Left renal pelvis (tissue), 4 donors: Measurements from ENCODE around the gene GOLGA1. TPM values are rescaled to one million over a fixed set of nuclear protein-coding genes. Genes with fewer than 3 reads are reported as not detected.
"Not testable (repeated sequence)": the region's sequence is repeated elsewhere in the genome, so short reads cannot be mapped to it uniquely, and the experiment has no call there.

Experiments
- DNase-seq, 4 donors: peaks; one replicate each; pipeline ENCODE4 v3.0.0-alpha.2; 2013; ENCODE audit warnings: low read depth in 4 of 4, low spot score in 3 of 4
- polyA plus RNA-seq, 4 donors: library from polyadenylated mRNA; unstranded; fragments of 120-200 nt; gene quantifications; one replicate each; pipeline ENCODE4 v1.2.1, GENCODE V29; 2013; ENCODE audit not compliant: insufficient read length in 4 of 4

Gene GOLGA1
- polyA plus RNA-seq, 4 donors: 12.8 to 19.3 (median 16.4) TPM

DNA sequence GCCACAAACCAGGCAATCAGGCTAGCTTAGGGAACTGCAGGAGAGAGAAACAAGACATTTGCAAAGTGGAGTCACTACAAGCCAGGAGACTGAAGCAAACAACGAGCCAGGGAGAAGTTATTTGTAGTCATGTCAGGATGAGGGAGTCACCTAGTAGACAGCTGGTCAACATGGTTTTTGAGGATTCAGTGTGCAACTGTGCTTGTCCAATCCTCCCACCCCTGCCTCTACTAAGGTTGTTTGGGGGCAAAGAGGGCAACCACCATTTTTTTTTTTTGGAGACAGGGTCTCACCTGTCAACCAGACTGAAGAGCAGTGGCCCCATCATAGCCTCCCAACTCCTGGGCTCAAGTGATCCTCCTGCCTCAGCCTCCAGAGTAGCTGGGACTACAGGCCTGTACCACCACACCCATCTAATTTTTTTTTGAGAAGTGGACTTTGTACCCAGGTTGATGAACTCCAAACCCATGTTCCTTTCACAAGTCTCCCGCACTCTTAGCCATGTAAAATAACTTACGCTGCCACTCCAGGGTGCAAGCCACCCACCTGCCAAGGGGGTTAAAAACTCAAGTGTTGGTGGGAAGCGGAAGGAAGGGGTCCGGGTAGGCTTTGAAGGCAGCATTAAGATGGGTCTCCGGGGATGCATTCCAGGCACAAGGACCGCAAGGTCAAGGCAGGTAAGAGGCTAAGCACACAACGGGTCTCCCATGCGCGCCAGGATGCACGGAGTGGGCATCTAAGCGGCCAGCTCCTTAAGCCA lies 80.1 kb downstream of the GOLGA1 start:
- no peak for DNase-seq

DNA sequence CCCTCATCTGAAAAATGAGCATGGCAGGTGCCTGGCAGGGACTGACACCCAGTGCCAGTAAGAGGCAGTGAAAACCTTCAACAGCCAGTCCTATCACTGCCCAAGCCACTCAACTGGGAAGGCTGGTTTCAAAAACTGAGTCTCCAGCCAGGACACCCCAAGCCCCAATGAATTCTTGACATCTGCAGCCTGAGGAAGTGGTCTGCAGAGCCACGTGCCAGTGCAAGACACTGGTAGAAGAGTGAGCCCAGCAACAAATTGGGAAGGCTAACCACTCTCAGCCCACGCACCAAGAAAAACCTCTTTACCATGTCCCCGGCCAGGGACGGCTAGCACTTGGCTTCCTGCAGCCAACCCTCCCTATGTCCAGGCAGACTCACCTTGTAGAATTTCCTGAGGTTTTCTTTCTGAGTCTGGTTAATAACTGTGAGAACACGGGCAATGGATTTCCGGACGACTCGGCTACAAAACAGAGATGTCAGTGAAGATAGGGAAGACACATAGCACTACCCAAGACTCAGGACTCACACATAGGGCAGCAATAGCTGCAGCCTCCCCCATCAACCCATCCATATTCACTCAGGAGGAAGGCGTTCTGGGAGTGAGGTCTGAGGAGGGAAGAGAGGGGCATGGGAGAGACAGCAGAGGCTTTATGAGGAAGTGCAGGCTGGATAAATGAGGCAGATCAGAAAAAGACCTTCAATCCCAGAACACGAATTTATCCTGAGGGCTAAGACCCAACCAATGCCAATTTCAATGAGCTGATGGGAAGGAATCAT lies 80.9 kb downstream of the GOLGA1 start:
- DNase-seq: no peak

DNA sequence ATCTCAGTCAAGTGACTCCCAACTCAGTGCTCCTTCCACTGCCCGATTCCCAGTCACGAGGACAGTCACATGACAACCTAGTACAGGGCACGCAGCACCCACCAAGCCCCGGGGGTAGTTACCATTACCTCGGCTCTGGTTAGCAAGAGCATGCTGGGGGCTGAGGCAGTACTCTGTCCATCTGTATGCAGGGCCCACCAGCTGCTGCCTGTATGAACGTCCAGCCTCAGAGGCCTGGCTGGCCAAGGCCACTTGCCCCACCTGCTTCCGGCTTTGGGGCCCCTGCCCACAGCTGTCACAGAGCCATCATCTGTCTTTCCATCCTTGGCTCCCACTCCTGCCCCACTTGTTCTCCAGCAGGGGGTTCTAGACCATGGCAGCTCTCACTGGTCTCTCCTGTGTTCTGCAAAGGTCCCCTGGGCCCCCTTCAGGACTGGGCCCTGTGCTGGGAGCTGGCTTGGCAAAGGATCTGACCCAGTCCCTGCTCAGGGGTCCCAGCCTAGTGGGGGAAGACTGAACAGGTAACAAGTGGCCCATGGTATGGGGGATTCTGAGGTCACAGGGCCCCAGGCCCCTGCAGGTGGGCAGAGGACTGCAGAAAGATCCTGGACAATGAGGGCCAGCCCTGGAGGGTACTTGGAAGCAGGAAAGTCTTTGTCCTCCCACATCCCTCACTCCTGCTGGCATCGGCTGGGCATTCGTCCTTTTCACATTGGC lies 82.4 kb downstream of the GOLGA1 start:
- no peak for DNase-seq

DNA sequence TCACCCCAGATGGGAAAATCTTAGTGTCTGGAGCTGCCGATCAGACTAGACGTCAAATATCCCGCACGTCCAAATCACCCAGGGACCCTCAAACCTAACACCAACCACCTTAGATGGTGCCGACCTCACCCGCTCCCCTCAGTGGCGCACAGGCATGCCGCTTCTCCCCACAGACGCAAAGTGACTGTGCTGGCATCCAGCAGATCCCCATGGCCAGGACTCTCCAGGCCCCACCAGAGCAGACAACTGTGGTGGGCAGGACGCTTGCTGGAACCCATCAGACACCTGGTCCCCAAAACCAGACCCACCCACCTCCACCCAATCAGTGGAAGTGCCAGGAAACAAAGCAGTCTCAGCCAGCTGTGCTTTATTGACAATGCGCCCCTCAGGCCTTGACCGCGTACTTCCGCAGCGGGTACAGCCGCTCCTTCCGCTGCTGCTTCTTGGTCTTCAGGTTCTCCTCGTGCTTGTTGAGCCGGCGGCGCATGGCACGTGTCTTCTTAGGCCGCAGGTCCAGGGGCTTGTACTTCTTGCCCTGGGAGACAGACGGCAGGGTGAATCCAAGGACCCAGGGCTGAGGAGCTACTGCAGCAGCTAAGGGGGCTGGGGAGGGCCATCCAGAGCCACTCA lies 83.2 kb downstream of the GOLGA1 start:
- DNase-seq: no peak

DNA sequence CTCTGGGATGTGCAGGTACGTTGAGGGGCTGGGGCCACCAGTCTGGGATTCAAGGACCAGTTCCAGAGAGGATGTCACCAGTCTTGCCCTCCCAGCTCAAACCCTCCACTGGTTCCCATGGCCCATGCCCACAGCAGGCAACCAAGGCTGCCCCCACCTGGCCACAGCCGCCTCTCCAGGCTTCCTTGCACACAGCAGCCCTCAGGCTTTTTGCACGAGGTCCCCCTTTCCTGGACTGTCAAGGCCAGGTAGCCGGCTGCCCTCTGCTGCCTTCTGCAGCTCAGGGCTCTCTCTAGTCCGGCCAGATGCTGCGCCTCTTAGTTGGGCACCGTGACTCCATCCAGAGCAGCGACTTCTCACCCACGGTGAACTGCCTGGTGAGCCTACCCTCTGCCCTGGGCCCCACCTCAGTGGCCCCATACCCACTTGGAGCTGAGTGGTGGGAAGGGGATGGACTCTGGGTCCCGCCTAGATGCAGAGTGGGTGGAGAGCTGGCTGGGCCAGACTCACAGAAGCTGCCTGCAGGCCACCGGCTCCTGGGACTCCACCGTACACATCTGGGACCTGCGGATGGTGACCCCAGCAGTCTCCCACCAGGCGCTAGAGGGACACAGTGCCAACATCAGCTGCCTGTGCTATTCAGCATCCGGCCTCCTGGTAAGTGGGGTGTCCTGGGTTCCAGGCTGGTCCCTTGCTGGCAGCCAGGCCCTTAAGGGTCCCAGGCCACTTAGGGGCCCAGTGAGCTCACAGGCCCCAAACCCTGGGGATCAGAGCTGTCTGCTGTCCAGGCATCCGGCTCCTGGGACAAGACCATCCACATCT lies 84.7 kb downstream of the GOLGA1 start:
- no peak for DNase-seq

DNA sequence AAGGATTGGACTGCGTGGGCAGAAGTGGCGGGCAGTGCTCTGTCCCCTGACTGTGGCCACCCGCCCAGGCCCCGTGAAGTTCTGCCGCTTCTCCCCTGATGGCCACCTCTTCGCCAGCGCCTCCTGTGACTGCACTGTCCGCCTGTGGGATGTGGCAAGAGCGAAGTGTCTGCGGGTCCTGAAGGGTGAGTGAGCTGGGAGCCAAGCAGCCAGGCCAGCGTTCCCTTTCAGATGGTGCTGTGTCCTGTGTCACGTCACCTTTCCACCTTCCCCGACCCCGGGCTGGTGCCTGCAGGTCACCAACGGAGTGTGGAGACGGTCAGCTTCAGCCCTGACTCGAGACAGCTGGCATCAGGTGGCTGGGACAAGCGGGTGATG lies 85.3 kb downstream of the GOLGA1 start:
- no peak for DNase-seq

DNA sequence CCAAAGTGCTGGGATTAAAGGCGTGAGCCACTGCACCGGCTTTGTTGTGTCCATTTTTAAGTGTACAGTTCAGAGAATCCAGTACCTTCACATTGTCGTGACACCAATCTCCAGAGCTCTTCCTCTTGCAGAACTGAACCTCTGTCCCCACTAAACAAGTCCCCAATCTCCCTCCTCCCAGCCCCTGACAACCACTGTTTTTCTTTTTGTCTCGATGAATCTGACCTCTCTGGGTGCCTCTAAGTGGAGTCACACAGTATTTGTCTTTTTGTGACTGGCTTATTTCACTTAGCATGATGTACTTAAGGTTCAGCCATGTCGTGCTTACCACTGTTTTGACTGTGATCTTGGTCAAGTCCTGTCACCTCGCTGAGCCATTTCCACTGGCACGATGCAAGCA lies 86.1 kb downstream of the GOLGA1 start:
- DNase-seq: no peak

DNA sequence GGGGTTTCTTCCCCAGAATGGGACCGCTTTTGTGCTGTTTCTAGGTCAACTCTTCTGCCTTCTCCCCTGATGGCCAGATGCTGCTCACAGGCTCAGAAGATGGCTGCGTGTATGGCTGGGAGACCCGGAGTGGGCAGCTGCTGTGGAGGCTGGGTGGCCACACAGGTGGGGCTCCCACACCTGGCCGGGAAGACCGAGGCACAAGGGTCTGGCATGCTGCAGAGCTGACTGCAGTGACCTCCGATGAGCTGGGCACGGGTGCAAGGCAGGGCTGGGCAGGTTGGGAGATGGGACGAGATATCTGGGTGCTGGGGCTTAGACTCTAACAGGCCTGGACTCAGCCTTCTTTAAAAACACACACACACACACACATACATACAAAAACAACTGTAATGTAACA lies 86.7 kb downstream of the GOLGA1 start:
- no peak for DNase-seq

DNA sequence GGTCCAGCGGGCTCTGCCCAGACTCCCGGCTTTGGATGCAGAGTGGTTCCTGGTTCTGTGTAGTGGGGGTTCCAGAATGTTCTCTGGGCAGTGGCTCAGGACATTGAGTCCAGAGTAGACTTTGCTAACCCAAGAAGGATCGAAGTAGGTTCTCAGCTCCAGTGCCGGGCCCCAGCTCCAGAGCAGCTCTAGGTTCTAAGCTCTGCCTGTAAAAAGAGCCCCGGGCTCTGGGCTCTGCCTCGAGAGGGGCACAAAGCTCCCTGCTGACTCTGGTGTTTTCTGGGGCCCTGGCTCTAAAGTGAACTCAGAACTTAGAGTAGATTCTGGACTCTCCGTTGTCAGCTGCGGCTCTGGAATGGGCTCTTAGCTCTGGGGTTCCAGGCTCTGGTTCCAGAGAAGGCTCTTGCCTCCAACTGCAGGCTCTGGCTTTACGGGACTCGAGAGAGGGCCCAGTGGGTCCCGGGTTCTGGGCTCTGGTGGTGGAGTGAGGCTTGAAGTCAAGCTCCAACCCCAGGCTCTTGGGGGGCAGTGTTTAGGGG lies 87.2 kb downstream of the GOLGA1 start:
- DNase-seq: no peak

DNA sequence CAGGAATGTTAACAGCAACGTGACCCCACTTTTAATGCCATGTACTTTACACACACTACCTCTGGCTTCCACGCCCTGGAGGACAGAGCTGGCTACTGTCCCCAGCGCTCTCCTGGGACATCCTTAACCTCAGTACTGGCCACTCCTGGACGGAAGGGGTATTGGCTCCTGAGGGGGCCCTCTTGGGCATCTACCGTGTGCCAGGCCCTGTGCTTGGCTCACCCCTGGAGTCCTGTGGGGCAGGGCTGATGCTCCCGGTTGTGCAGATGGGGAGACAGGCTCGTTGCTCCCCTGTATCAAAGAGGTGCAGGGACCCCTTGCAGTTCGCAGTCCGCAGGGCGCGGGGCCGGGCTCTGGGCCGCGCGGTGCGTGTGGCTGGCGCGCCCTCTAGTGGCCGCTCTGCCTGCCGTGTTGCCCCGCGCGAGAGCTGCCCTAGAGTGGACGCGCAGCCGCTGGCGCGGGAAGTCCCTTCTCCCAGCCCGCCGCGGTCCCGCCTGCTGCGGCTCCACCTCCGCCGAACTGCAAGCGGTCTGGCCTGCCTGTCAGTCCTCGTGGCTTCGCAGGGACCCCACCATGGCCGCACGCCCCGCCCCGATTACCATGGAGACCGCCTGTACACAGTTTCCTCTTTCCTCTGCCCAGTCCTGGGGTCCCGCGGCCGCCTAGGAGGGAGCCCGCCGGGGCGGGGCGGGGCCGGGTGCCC lies 87.9 kb downstream of the GOLGA1 start, which contains the start of gene WDR38:
TSS of gene WDR38 (plus strand) at position 632 of the 703 bp plus-strand sequence. CDS start 72 bp downstream, outside the sequence.
- peak in 1 of 4 donors; percentile 29 for DNase-seq

DNA sequence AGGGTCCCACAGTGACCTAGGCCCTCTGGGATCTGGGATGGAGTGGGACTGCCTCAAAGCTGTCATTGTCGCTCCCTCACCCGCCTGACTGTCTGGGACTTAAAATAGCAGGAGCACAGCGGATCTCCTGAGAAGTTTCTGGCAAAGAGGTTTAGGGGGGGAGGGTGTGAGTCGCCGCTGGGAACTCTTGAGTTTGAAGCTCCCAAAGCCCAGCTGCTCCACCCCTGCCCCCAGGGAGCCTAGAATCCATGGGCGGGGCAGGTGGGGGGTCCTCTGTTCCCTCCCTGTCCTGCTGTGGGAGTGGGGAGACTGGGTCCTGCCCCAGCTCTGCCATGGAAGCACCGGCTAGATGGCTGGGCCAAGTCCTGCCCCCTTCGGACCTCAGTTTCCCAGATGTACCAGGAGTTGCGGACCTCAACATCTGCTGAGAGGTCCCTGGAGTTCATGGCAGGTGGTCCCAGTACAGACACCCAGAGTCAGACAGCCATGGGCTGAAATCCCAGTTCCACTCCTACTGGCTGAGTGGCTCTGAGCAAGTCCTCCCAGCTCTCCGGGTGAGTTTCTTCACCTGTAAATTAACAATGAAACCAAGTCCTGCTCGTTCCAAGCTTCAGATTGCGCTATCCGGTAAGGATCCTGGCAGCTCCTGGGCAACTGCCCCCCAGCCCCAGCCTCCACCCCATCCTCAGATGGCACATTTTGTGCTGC lies 88.6 kb downstream of the GOLGA1 start:
- DNase-seq: no peak

DNA sequence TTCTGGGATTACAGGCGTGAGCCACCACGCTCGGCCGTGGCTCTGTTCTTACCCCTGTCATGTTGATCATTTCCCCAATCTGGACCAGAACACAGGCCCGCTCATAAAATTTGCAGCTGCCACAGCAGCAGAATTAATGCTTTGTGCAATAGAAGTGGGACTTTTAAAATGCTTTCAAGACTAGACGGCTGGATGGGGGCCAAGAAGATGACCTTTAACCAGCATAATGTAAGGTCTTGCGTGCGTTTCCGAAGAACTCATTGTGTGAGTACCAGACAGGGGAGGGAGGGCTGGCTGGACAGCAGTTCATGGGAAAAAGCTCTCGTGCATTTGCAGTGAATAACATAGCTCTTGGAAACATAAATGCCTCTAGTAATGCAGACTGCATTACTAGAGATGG lies 91.1 kb downstream of the GOLGA1 start:
- DNase-seq: no peak

DNA sequence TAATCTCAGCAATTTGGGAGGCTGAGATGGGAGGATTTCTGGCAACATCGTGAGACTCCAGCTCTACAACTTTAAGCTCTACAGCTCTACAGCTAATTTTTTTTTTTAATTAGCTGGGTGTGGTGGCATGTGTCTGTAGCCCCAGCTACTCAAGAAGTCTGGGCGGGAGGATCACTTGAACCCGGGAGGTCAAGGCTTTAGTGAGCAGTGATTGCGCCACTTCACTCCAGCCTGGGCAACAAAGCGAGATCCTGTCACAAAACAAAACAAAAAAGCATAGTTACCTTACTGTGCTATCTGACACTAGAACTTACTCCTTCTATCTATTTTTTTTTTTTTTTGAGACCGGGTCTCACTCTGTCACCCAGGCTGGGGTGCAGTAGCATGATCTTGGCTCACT lies 93.9 kb downstream of the GOLGA1 start:
- no peak for DNase-seq

DNA sequence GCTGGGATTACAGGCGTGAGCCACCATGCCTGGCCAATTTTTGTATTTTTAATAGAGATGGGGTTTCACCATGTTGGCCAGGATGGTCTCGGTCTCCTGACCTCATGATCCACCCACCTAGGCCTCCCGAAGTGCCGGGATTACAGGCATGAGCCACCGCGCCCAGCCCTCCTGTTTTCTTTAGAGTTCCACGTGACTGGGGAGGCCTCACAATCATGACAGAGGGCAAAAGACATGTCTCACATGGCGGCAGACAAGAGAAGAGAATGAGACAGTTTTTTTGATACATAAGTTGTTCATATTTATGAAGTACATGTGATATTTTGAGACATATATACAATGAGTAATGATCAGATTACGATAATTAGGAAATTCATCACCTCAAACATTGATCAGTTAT lies 94.4 kb downstream of the GOLGA1 start:
- DNase-seq: not testable (repeated sequence)

DNA sequence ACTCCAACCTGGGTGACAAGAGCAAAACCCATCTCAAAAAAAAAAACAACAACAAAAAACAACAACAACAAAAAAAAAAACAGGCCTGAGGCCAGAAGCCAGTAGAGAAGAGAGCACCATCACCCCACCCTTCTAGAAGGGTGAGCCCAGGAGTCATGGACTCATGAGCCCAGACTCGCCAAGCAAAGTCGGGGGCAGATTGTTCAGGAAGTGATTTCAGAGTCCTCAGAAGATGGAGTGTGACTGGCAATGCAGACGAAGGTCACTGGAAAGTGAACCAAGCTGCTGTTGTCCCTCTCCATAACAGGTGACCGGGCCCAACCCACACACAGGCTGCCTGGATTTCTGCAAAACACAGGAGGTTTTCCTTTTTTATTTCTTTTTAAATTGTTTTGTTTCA lies 96.6 kb downstream of the GOLGA1 start:
- DNase-seq: no peak

DNA sequence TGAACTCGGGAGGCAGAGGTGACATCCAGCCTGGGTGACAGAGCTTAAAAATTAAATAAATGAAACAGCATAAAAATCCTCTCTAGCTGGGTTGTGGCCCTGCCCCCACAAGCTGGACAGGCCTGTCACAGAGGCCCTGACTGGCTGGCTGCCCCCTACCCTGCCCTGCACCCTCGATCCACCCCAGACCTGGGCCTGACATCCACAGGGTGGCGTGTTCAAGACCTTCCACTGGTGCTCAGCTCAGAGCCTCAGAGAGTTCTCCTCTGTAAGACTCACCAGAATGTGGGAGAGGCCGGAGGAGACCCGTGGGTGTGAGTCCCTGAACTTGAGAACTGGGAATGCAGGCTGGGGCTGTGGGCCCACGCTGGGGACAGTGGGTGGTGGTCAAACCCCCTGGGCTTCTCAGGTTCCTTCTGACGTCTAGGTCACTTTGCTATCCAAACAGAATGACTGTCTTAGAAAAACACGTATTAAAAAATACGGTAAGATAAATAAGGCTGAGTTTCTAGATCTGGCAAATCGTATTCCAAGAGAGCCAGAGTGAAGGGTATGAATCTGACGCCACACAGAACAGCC lies 97.3 kb downstream of the GOLGA1 start:
- no peak for DNase-seq

DNA sequence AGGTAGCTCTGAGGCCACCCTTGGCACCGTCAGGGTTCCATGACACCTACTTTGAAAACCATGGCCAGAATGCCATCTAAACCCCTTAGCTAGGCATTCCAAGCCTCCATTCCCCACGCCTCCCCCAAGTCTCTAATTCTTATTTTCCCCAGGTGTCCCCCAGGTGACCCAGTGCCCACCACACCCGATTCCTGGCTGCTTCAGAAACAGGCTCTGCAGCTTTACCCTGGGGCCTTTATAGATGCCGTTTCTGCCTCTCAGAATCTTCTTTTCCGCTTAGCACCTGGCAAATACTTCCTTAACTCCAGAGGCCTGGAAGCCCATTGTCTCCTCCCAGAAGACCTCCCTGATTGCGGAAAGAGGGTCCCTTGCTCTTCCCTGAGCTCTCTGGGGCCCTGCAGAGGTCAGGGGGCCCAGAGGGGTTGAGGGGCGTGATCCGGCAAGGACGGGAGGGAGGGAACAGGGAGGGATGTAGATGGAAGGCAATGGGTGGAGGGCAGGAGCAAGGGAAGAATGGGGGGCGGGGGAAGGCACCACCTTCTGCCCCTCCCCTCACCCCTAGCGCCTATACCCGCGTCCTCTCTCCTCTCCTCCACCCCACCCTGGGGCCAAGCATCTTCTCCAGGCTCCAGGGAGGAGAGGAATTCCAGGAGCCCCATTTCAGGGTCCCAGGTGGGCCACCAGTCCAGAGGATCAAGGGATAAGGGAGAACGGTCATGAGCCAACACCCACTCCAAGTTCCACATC lies 99.6 kb downstream of the GOLGA1 start:
- no peak for DNase-seq
